Measurements from ENCODE around the gene APMAP.

GRCh38 chr20:24935140-24935539 is 57.4 kb downstream of the APMAP start:
- no peak for TF ChIP-seq ZNF610 (tag by site-specific recombination; IDR thresholded peaks at IDR 0.05; ENCODE audit: borderline replicate concordance)
- no peak for TF ChIP-seq CTCF (tag by site-specific recombination; IDR thresholded peaks at IDR 0.05)
- no peak for TF ChIP-seq ZNF426 (tag by site-specific recombination; IDR thresholded peaks at IDR 0.05)
- TF ChIP-seq ZNF24 (tag by site-specific recombination; IDR thresholded peaks at IDR 0.05), result no peak

Data from HEK293 (cell line).